Fibroblast of the aortic adventitia (primary cell): Measurements from ENCODE around the gene DDX46. TPM values are rescaled to one million over a fixed set of nuclear protein-coding genes. Genes with fewer than 3 reads are reported as not detected.
"Not testable (repeated sequence)": the region's sequence is repeated elsewhere in the genome, so short reads cannot be mapped to it uniquely, and the experiment has no call there.

ENCODE experiments used
- DNase-seq: peaks from one replicate; pipeline ENCODE4 v3.0.0-alpha.2; 2010; ENCODE audit warnings: low read depth
- H3K4me3 ChIP-seq: 2 replicates; pipeline ENCODE4 v1.5.1; 2011; ENCODE audit warnings: low read depth, mild to moderate bottlenecking, control low read depth, low read length, moderate library complexity
- CTCF ChIP-seq: IDR thresholded peaks from 2 replicates; pipeline ENCODE4 v1.5.1; 2011; ENCODE audit warnings: mild to moderate bottlenecking, low read length, control low read depth, inconsistent platforms; ENCODE audit not compliant: insufficient read depth
- total RNA-seq: library from RNA; depleted of rRNA; stranded (reverse); fragments of >200 nt; gene quantifications from 2 replicates; pipeline ENCODE4 v1.2.3, GENCODE V29; 2012; ENCODE audit warnings: low replicate concordance

The DDX46 gene, protein sequence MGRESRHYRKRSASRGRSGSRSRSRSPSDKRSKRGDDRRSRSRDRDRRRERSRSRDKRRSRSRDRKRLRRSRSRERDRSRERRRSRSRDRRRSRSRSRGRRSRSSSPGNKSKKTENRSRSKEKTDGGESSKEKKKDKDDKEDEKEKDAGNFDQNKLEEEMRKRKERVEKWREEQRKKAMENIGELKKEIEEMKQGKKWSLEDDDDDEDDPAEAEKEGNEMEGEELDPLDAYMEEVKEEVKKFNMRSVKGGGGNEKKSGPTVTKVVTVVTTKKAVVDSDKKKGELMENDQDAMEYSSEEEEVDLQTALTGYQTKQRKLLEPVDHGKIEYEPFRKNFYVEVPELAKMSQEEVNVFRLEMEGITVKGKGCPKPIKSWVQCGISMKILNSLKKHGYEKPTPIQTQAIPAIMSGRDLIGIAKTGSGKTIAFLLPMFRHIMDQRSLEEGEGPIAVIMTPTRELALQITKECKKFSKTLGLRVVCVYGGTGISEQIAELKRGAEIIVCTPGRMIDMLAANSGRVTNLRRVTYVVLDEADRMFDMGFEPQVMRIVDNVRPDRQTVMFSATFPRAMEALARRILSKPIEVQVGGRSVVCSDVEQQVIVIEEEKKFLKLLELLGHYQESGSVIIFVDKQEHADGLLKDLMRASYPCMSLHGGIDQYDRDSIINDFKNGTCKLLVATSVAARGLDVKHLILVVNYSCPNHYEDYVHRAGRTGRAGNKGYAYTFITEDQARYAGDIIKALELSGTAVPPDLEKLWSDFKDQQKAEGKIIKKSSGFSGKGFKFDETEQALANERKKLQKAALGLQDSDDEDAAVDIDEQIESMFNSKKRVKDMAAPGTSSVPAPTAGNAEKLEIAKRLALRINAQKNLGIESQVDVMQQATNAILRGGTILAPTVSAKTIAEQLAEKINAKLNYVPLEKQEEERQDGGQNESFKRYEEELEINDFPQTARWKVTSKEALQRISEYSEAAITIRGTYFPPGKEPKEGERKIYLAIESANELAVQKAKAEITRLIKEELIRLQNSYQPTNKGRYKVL
- total RNA-seq: 30.5 and 69.7 TPM in 2 replicates

GRCh38 chr5:134758504-134759341, at the start of gene DDX46:
Gene DDX46 (plus strand): TSS chr5:134758779. CDS start chr5:134758939, 160 bp downstream.
- TF ChIP-seq CTCF: peak; percentile 74
- DNase-seq: peak; percentile 86
- peak within 1 kb of the TSS; percentile 80 for H3K4me3 ChIP-seq

GRCh38 chr5:134714120-134714519, 44.5 kb upstream of the DDX46 start:
- DNase-seq: no peak
- no peak overlapping the region for H3K4me3 ChIP-seq
- TF ChIP-seq CTCF: no peak

GRCh38 chr5:134714541-134714940, 44.0 kb upstream of the DDX46 start:
- no peak for DNase-seq
- TF ChIP-seq CTCF: no peak
- H3K4me3 ChIP-seq: no peak overlapping the region

GRCh38 chr5:134715466-134715865, 43.1 kb upstream of the DDX46 start:
- H3K4me3 ChIP-seq, DNase-seq: not testable (repeated sequence)

DNA sequence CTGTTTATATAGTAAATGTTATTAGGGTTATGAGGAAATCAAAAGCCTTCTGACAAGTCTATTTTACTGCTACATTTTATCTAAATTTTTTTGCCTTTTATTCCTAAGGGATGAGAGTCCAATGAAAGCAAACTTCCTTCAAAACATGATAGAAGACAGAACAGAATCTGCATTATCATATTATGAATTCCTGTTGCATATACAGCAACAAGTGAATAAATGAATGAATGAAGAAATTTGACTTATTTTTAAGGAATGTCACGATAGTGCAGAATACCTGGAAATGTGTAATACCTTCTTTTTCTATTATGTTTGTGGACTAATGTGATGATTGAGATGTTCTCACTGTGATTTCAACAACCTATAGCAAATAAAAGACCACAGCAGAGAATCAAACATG, 33.7 kb upstream of the DDX46 start:
- H3K4me3 ChIP-seq: no peak overlapping the region
- TF ChIP-seq CTCF: no peak
- no peak for DNase-seq

DNA sequence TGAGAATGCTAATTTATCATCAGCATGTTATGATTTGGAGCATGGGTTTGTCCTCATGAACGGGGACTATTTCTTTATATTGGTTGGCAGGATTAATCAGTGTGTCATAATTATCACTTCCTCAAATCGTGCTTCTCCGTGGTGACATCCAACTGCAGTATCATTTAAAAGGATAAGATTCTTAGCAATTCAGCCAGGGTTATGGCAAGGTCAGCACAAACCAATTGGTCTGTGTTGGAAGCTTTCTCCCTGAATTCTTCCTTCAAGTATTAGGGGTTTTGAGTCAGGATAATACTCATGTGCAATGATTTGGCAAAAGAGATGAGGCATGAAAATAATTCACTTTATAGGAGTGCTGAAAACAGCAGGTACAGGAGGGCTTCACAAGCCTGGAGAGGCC, 25.8 kb upstream of the DDX46 start:
- H3K4me3 ChIP-seq: no peak overlapping the region
- no peak for TF ChIP-seq CTCF
- DNase-seq: no peak
